HL-60 (cell line): ENCODE results near the gene KIAA0232.

Source experiments
- CTCF ChIP-seq: IDR thresholded peaks from one replicate; pipeline ENCODE4 v1.5.1; 2011; ENCODE audit warnings: low read length, control low read depth, inconsistent platforms; ENCODE audit not compliant: insufficient read depth
- GABPA ChIP-seq: IDR thresholded peaks from 2 replicates; pipeline ENCODE4 v1.6.1; 2012; ENCODE audit warnings: low read depth
- POLR2AphosphoS5 ChIP-seq: IDR thresholded peaks from 2 replicates; pipeline ENCODE4 v1.6.1; 2012; ENCODE audit warnings: low read depth
- REST ChIP-seq: IDR thresholded peaks from 2 replicates; pipeline ENCODE4 v1.6.1; 2012; ENCODE audit warnings: low read depth; ENCODE audit not compliant: insufficient replicate concordance

- TF ChIP-seq CTCF, result no peak
- TF ChIP-seq POLR2AphosphoS5, result no peak
- no peak for TF ChIP-seq GABPA
- TF ChIP-seq REST, result no peak
These were observed 110.3 kb downstream of the KIAA0232 start for GRCh38 chr4:6892909-6893202.
